ENCODE results near the gene SUCLG1. TPM values are rescaled to one million over a fixed set of nuclear protein-coding genes. Genes with fewer than 3 reads are reported as not detected.

SUCLG1 gene
- total RNA-seq, 1 experiment from 2014 or later = 83.4 TPM

DNA sequence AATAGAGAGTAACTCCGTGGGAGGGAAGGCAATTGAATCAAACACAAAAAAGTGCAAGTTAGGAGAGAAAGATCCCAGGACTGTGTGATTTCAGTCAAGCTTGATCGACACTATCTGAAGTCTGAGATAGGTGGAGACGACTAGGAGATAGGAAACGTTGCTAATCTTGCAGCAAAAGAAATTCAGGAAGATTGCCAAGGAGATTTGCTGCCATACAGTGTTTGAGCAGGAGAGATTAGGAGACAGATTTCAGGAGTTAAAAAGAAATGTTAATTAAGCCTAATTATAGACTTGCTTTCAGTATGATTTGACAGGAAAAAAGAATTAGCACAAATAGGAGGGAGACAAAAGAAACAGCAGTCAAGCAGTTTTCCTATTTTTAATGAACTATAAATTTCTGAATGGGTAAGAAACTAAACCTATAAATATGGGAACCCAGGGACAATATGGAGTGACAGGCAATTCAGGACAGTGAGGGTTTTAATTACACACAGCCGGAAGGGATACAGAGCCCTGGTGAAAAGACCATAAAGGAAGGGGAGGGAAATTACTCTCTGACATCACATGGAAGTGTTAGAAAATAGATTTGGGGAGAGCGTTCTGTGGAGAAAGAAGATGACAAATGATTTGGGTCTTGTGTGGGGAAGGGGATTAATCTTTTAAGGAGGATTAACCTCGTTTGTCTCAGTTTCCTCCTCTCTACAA, 72.6 kb downstream of the SUCLG1 start:
- Histone ChIP-seq H3K9me3 (ENCODE audit: low read length) (no peaks in the 10 kb centered on the region), H3K9me2 (replicated peaks; ENCODE audit: low read length) (no peaks in the 10 kb centered on the region), H3K36me3 (ENCODE audit: low read depth, low read length) (no peaks in the 10 kb centered on the region), H3K9ac (ENCODE audit: low read length) (no peak overlapping the region), H3K4me2 (ENCODE audit: low read length) (no peak overlapping the region), H3K4me3 (ENCODE audit: low read length) (no peak overlapping the region), H4K20me1 (ENCODE audit: low read length) (no peaks in the 10 kb centered on the region), H3F3A (ENCODE audit: low read length, unreplicated experiment) (no peaks in the 10 kb centered on the region), H3K27me3 (ENCODE audit: low read length) (no peaks in the 10 kb centered on the region), H3K79me2 (ENCODE audit: low read length) (no peaks in the 10 kb centered on the region), H3K27ac (ENCODE audit: low read length) (no peak overlapping the region), H3K4me1 (ENCODE audit: insufficient read depth, low read length) (no peaks in the 10 kb centered on the region), H2AFZ (ENCODE audit: low read length) (no peak overlapping the region)
- ChIA-PET POLR2A (ENCODE audit: unreplicated experiment) (no interaction called here), CTCF (no interaction called here)
- TF ChIP-seq, protein P1, sequence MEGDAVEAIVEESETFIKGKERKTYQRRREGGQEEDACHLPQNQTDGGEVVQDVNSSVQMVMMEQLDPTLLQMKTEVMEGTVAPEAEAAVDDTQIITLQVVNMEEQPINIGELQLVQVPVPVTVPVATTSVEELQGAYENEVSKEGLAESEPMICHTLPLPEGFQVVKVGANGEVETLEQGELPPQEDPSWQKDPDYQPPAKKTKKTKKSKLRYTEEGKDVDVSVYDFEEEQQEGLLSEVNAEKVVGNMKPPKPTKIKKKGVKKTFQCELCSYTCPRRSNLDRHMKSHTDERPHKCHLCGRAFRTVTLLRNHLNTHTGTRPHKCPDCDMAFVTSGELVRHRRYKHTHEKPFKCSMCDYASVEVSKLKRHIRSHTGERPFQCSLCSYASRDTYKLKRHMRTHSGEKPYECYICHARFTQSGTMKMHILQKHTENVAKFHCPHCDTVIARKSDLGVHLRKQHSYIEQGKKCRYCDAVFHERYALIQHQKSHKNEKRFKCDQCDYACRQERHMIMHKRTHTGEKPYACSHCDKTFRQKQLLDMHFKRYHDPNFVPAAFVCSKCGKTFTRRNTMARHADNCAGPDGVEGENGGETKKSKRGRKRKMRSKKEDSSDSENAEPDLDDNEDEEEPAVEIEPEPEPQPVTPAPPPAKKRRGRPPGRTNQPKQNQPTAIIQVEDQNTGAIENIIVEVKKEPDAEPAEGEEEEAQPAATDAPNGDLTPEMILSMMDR (conservative IDR thresholded peaks at IDR 0.05; ENCODE audit: low read depth, low read length) = no peak
- no peak for TF ChIP-seq EZH2phosphoT487 (IDR thresholded peaks at IDR 0.05; ENCODE audit: borderline replicate concordance, low read length)
- no peak for TF ChIP-seq EZH2 (IDR thresholded peaks at IDR 0.05; ENCODE audit: low read length, unreplicated experiment)
- no TSS peak for BruUV-seq (replicated peaks)
- DNase-seq (no peak), ATAC-seq (no peak)
- intact Hi-C loops (cut with micrococcal nuclease) = no loop called here

DNA sequence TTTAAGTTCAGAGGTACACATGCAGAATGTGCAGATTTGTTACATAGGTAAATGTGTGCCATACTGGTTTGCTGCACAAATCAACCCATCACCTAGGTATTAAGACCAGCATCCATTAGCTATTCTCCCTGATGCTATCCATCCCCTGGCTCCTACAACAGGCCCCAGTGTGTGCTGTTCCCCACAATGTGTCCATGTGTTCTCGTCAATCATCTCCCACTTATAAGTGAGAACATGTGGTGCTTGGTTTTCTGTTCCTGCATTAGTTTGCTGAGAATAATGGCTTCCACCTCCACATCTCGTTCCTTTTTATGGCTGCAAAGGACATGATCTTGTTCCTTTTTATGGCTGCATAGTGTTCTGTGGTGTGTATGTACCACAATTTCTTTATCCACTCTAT, 75.8 kb downstream of the SUCLG1 start:
- Histone ChIP-seq H3K9me2 (replicated peaks; ENCODE audit: low read length) (no peaks in the 10 kb centered on the region), H3K9me3 (ENCODE audit: low read length) (no peaks in the 10 kb centered on the region), H3K27me3 (ENCODE audit: low read length) (no peaks in the 10 kb centered on the region), H3K4me2 (ENCODE audit: low read length) (no peak overlapping the region), H3K4me3 (ENCODE audit: low read length) (no peak overlapping the region), H3K36me3 (ENCODE audit: low read depth, low read length) (no peaks in the 10 kb centered on the region), H4K20me1 (ENCODE audit: low read length) (no peaks in the 10 kb centered on the region), H3K9ac (ENCODE audit: low read length) (no peak overlapping the region), H3K79me2 (ENCODE audit: low read length) (no peaks in the 10 kb centered on the region), H2AFZ (ENCODE audit: low read length) (no peak overlapping the region), H3F3A (ENCODE audit: low read length, unreplicated experiment) (no peaks in the 10 kb centered on the region), H3K4me1 (ENCODE audit: insufficient read depth, low read length) (no peaks in the 10 kb centered on the region), H3K27ac (ENCODE audit: low read length) (no peak overlapping the region)
- intact Hi-C loops (cut with micrococcal nuclease) = no loop called here
- BruUV-seq (replicated peaks) = no TSS peak
- CTCF ChIA-PET = no interaction called here
- ATAC-seq (no peak), DNase-seq (no peak)
- POLR2A ChIA-PET (ENCODE audit: unreplicated experiment) = no interaction called here
- TF ChIP-seq EZH2 (IDR thresholded peaks at IDR 0.05; ENCODE audit: low read length, unreplicated experiment) (no peak), EZH2phosphoT487 (IDR thresholded peaks at IDR 0.05; ENCODE audit: borderline replicate concordance, low read length) (no peak)
- TF ChIP-seq, protein P1 (conservative IDR thresholded peaks at IDR 0.05; ENCODE audit: low read depth, low read length) = no peak

DNA sequence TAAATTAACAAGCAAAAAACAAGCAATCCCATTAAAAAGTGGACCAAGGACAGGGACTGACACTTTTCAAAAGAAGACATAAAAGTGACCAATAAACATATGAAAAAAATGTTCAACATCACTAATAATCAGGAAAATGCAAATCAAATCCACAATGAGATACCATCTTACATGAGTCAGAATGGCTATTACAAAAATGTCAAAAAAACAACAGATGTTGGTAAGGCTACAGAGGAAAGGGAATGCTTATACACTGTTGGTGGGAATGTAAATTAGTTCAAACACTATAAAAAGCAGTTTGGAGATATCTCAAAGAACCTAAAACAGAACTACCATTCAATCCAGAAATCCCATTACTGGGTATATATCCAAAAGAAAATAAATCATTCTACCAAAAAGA, 78.2 kb downstream of the SUCLG1 start:
- no peak for TF ChIP-seq EZH2phosphoT487 (IDR thresholded peaks at IDR 0.05; ENCODE audit: borderline replicate concordance, low read length)
- TF ChIP-seq EZH2 (IDR thresholded peaks at IDR 0.05; ENCODE audit: low read length, unreplicated experiment) = no peak
- TF ChIP-seq, protein P1 (conservative IDR thresholded peaks at IDR 0.05; ENCODE audit: low read depth, low read length) = no peak
- H3K36me3 ChIP-seq (ENCODE audit: low read depth, low read length) = no peaks in the 10 kb centered on the region
- no peaks in the 10 kb centered on the region for H3K79me2 ChIP-seq (ENCODE audit: low read length)
- no peaks in the 10 kb centered on the region for H3K4me1 ChIP-seq (ENCODE audit: insufficient read depth, low read length)
- H3K27me3 ChIP-seq (ENCODE audit: low read length) = no peaks in the 10 kb centered on the region
- H2AFZ ChIP-seq (ENCODE audit: low read length) = no peak overlapping the region
- DNase-seq (no peak), ATAC-seq (no peak)
- ChIA-PET CTCF (no interaction called here), POLR2A (ENCODE audit: unreplicated experiment) (no interaction called here)
- no peaks in the 10 kb centered on the region for H3K9me3 ChIP-seq (ENCODE audit: low read length)
- H3F3A ChIP-seq (ENCODE audit: low read length, unreplicated experiment) = no peaks in the 10 kb centered on the region
- H3K27ac ChIP-seq (ENCODE audit: low read length) = no peak overlapping the region
- BruUV-seq (replicated peaks) = no TSS peak
- no peaks in the 10 kb centered on the region for H3K9me2 ChIP-seq (replicated peaks; ENCODE audit: low read length)
- intact Hi-C loops (cut with micrococcal nuclease) = no loop called here
- H3K9ac ChIP-seq (ENCODE audit: low read length) = no peak overlapping the region
- H3K4me3 ChIP-seq (ENCODE audit: low read length) = no peak overlapping the region
- no peak overlapping the region for H3K4me2 ChIP-seq (ENCODE audit: low read length)
- H4K20me1 ChIP-seq (ENCODE audit: low read length) = no peaks in the 10 kb centered on the region
